NB4 (cell line): ENCODE measurements around the gene CLCN7.

Experiments
- DNase-seq: peaks from one replicate; pipeline ENCODE4 v3.0.0; 2010; ENCODE audit warnings: low read depth
- H3K4me3 ChIP-seq: one replicate; pipeline ENCODE4 v1.5.1; 2011; ENCODE audit warnings: mild to moderate bottlenecking, low read depth, low read length, moderate library complexity
- MYC ChIP-seq: IDR thresholded peaks from 2 replicates; pipeline ENCODE4 v1.6.1; 2011; ENCODE audit warnings: low read depth, low read length
- POLR2A ChIP-seq: IDR thresholded peaks from 2 replicates; pipeline ENCODE4 v1.6.1; 2011; ENCODE audit warnings: mild to moderate bottlenecking; ENCODE audit not compliant: insufficient read length; ENCODE audit errors: extremely low read depth
- TF ChIP-seq, protein P1 (sequence below): IDR thresholded peaks from one replicate; pipeline ENCODE4 v1.5.1; 2012; ENCODE audit warnings: low read depth, low read length
- TF ChIP-seq, protein P2 (sequence below): IDR thresholded peaks from 2 replicates; pipeline ENCODE4 v1.6.1; 2011; ENCODE audit warnings: low read depth, low read length

CLCN7 gene

DNA sequence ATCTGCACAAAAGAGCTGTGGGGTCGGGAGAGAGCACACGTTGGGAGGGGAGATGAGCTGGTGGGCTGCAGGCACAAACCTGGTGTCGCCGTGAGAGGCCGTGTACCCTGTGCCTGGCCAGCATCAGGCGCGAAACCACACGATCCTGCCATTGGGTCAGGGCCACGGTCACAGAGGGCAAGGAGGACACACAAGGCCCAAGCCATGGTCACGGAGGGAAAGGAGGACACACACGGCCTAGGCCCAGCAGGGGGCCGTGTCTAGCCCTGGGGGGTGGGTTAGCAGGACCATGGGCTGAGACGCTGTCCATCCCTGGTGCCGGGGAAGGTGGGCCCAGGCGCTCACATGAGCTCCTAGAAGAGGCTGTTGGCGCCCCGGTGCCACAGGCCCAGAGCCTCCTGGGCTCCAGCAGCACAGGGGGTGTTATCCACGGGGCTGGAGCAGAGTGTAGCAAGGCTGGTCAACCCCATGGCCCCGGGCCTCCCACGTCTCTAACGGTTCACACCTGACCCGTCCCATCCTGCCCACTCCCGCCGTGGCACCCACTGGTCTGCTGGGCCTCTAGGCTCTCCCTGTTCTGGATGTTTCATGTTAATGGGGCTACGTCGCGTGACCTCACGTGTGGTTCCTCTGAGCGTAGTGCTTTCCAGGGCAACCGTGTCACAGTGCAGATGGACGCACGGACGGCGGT lies 23.0 kb downstream of the CLCN7 start:
- DNase-seq: no peak
- no peak overlapping the region for H3K4me3 ChIP-seq
- TF ChIP-seq, protein P1, sequence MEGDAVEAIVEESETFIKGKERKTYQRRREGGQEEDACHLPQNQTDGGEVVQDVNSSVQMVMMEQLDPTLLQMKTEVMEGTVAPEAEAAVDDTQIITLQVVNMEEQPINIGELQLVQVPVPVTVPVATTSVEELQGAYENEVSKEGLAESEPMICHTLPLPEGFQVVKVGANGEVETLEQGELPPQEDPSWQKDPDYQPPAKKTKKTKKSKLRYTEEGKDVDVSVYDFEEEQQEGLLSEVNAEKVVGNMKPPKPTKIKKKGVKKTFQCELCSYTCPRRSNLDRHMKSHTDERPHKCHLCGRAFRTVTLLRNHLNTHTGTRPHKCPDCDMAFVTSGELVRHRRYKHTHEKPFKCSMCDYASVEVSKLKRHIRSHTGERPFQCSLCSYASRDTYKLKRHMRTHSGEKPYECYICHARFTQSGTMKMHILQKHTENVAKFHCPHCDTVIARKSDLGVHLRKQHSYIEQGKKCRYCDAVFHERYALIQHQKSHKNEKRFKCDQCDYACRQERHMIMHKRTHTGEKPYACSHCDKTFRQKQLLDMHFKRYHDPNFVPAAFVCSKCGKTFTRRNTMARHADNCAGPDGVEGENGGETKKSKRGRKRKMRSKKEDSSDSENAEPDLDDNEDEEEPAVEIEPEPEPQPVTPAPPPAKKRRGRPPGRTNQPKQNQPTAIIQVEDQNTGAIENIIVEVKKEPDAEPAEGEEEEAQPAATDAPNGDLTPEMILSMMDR: no peak
- TF ChIP-seq MYC: no peak
- TF ChIP-seq POLR2A: no peak
- TF ChIP-seq, protein P2, sequence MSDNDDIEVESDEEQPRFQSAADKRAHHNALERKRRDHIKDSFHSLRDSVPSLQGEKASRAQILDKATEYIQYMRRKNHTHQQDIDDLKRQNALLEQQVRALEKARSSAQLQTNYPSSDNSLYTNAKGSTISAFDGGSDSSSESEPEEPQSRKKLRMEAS: no peak

DNA sequence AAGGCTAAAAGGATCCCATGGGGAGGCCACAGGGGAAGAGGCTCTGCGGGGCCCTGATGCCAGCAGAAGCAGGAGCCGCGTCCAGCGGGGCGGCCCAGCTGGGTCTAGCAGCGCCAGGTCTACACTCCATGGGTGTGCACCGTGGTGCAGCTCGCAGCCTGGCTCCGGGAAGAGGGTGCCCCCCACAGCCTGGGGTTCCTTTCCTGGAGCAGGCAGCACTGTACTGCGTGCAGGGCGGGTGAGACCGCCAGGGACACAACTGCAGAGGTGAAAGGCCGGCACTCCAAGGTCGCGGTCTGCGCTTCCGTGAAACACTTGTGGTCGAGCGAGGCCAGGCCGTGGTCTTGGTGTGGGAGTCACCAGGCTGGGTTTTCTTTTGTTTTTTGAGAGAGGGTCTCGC lies 24.0 kb downstream of the CLCN7 start:
- TF ChIP-seq POLR2A (no peak), MYC (no peak)
- TF ChIP-seq, protein P2: no peak
- TF ChIP-seq, protein P1: no peak

DNA sequence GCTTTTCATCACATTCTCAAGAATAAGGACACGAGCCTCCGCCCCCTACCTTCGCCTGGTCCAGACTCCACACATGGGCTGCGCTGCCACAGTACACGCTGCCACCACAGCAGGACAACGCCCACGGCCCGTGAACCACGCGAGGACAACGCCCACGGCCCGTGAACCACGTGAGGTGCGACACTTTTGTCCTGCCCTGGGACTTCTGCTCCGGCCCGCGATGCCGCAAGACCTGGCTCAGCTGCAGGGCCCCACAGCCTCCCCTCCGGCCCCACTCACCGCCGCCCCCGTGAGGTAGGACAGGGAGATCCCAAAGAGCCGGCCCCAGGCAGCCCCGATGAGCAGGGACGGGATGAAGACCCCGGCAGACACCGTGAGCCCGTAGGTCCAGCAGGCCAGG lies 24.6 kb downstream of the CLCN7 start:
- TF ChIP-seq, protein P2: no peak
- TF ChIP-seq, protein P1: peak; percentile 5
- TF ChIP-seq MYC: no peak
- peak; percentile 35 for DNase-seq
- no peak overlapping the region for H3K4me3 ChIP-seq

More for the DNA sequence above, 24.0 kb downstream of the CLCN7 start:
- H3K4me3 ChIP-seq: no peak overlapping the region
- no peak for DNase-seq

DNA sequence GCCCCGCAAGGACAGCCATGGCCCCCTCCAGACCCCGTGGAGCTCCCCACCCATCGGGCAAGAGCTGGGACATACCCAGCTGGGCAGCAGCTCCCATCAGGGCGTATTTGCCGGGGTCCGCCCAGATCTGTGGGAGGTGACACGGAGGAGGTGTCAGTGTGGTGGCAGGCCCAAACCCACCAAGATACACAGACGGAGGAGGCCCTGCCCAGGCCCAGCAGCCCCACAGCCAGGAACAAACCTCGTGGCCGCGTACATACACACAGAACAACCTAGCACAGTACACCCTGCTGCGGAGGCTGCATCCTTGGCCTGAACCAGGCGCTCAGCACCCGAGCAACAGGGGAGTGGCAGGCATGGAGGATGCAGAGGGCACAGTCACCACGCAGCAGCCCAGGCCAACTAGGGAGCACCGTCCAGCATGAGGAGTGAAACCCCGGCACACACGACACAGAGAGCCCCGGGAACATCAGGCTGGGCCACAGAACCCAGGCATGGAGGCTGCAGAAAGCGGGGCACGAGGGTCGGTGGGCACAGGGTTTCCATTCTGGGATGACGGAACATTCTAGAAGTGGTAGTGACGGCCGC lies 25.5 kb downstream of the CLCN7 start:
- H3K4me3 ChIP-seq: no peak overlapping the region
- DNase-seq: no peak
- TF ChIP-seq MYC (no peak), POLR2A (no peak)
- TF ChIP-seq, protein P2: no peak
- TF ChIP-seq, protein P1: no peak

DNA sequence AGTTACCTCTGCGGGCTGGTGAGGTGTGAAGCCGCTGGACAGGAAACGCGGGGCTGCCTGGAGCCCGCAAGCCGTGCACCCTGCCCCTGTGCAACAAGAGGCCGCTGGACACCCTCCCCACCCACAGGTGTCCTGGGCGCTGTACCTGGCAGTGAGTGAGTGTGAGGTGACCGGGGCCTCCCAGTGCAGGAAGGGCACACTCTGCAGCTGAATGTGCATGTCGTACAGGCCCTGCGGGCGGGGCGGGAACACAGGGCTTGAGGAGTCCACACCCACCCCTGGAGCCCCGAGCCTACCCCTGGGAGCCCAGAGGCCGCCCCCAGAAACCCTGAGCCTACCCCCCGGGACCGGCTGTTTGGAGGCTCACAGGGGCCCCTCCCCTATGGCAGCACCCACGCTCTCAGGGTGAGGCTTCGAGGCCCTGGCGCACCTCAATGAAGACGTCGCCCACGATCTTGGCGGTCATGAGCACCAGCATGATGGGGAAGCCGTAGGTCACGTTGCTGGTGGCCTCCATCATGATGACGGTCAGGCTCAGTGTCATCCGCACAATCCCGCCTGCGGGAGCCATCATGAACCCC lies 26.2 kb downstream of the CLCN7 start:
- DNase-seq: no peak
- TF ChIP-seq MYC (no peak), POLR2A (no peak)
- TF ChIP-seq, protein P1: no peak
- TF ChIP-seq, protein P2: no peak
- no peak overlapping the region for H3K4me3 ChIP-seq
